ENCODE measurements around the gene SELENOS.

- TF ChIP-seq POLR2A (IDR thresholded peaks at IDR 0.05) (no peak), CTCF (IDR thresholded peaks at IDR 0.05) (no peak), POLR2AphosphoS5 (IDR thresholded peaks at IDR 0.05) (no peak)
These were observed 19.4 kb upstream of the SELENOS start for GRCh38 chr15:101296418-101297405.
